ENCODE results near the gene MCRIP1.

Gene MCRIP1

DNA sequence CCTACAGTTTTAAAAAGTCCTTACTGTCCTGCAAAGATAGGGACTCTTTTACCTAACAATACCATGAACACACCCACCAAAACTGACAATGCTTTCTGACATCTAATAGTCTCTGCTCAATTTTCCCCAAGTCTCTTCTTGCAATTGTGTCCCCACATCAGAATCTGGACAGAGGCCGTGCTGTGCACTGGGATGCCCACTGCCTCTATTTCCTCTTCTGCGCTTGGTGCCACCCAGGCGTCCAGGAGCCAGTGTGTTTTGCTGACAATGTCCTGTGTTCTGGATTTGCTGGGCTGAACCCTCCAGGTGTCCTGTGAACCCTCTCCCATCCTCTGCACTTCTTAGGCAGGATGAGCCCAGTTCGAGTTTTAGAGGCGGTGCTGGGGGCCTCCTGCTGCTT is 44.5 kb upstream of the MCRIP1 start:
- H2AFZ ChIP-seq (ENCODE audit: low read depth, low read length, severe bottlenecking) = no peak overlapping the region
- no peak overlapping the region for H3K4me2 ChIP-seq (ENCODE audit: low read depth, low read length, poor library complexity, severe bottlenecking)
- H3K9ac ChIP-seq (ENCODE audit: low read length) = no peak overlapping the region
- TF ChIP-seq EZH2phosphoT487 (conservative IDR thresholded peaks at IDR 0.05; ENCODE audit: low read length) = no peak
- TF ChIP-seq, protein P1, sequence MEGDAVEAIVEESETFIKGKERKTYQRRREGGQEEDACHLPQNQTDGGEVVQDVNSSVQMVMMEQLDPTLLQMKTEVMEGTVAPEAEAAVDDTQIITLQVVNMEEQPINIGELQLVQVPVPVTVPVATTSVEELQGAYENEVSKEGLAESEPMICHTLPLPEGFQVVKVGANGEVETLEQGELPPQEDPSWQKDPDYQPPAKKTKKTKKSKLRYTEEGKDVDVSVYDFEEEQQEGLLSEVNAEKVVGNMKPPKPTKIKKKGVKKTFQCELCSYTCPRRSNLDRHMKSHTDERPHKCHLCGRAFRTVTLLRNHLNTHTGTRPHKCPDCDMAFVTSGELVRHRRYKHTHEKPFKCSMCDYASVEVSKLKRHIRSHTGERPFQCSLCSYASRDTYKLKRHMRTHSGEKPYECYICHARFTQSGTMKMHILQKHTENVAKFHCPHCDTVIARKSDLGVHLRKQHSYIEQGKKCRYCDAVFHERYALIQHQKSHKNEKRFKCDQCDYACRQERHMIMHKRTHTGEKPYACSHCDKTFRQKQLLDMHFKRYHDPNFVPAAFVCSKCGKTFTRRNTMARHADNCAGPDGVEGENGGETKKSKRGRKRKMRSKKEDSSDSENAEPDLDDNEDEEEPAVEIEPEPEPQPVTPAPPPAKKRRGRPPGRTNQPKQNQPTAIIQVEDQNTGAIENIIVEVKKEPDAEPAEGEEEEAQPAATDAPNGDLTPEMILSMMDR (IDR thresholded peaks at IDR 0.05; ENCODE audit: insufficient read depth, low read length, poor library complexity, severe bottlenecking) = no peak
- H3F3A ChIP-seq (ENCODE audit: insufficient read depth) = peaks cover 43% of the 10 kb centered on the region
- H3K36me3 ChIP-seq (ENCODE audit: low read length) = peaks cover 22% of the 10 kb centered on the region
- no peaks in the 10 kb centered on the region for H3K9me2 ChIP-seq (replicated peaks; ENCODE audit: insufficient read depth, low read length)
- H3K27me3 ChIP-seq (ENCODE audit: low read length) = no peaks in the 10 kb centered on the region
- H3K27ac ChIP-seq (ENCODE audit: low read depth, low read length) = no peak overlapping the region
- H4K20me1 ChIP-seq (ENCODE audit: low read depth, low read length) = no peaks in the 10 kb centered on the region
- no peak overlapping the region for H3K4me3 ChIP-seq (ENCODE audit: insufficient read depth, low read length, poor library complexity, severe bottlenecking)
- H3K9me3 ChIP-seq (ENCODE audit: insufficient read depth, low read length) = no peaks in the 10 kb centered on the region
- H3K79me2 ChIP-seq (ENCODE audit: insufficient read depth, low read length) = 0 out of 2 replicates have a peak, but pooled peaks cover 9% of the 10 kb centered on the region

DNA sequence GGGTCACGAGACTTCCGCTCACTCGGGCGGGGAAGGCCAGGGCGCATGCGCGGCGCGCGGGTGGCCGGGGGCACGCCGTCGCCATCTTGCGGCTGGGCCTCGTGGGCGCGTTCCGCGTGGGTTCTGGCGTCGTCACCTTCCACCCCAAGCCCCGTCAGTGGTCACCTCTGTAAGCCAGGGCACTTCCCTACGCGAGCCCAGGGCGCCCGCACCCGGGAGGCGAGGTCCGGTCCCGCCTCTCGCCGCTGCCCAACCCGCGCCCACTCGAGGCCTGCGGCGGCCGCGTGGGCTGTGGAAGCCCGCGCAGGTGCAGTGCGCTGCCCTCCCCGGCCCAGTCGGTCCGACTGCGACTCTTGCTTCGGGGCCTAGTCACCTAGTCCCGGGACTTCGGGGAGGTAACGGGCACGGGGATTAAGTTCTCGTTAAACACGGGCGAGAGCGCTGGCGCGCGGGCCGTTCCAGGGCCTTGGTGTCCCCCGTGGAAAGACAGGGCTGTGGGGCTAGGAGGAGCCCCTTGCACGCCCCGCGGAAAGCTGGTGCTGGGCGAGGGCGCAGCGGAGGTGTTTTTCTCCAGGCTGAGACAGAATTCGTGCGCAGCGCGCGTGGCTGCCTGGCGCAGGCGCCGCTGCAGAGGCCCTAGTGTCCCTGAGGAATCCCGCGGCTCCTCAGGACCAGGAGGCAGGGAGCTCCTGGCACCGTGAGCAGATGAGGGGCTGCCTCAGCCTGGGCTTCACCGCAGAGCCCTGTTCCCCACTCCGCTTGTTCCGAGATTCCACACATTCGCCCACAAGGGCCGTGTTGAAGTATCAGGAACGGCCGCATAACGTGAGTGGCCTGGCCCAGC is 38.5 kb upstream of the MCRIP1 start:
- H3K4me3 ChIP-seq (ENCODE audit: insufficient read depth, low read length, poor library complexity, severe bottlenecking) = peak overlapping the region; percentile 72
- H3K79me2 ChIP-seq (ENCODE audit: insufficient read depth, low read length) = peaks cover 21% of the 10 kb centered on the region
- peak overlapping the region; percentile 87 for H3K27ac ChIP-seq (ENCODE audit: low read depth, low read length)
- TF ChIP-seq EZH2phosphoT487 (conservative IDR thresholded peaks at IDR 0.05; ENCODE audit: low read length) = no peak
- TF ChIP-seq, protein P1 (IDR thresholded peaks at IDR 0.05; ENCODE audit: insufficient read depth, low read length, poor library complexity, severe bottlenecking) = no peak
- H3K9me2 ChIP-seq (replicated peaks; ENCODE audit: insufficient read depth, low read length) = no peaks in the 10 kb centered on the region
- 0 out of 2 replicates have a peak, but pooled peaks cover 4% of the 10 kb centered on the region for H3K36me3 ChIP-seq (ENCODE audit: low read length)
- H2AFZ ChIP-seq (ENCODE audit: low read depth, low read length, severe bottlenecking) = peak overlapping the region; percentile 44
- H3K27me3 ChIP-seq (ENCODE audit: low read length) = no peaks in the 10 kb centered on the region
- peaks cover 52% of the 10 kb centered on the region for H3F3A ChIP-seq (ENCODE audit: insufficient read depth)
- peak overlapping the region; percentile 78 for H3K4me2 ChIP-seq (ENCODE audit: low read depth, low read length, poor library complexity, severe bottlenecking)
- H3K9me3 ChIP-seq (ENCODE audit: insufficient read depth, low read length) = no peaks in the 10 kb centered on the region
- peak overlapping the region; percentile 96 for H3K9ac ChIP-seq (ENCODE audit: low read length)
- no peaks in the 10 kb centered on the region; the same call in 1 of the 2 replicates for H4K20me1 ChIP-seq (ENCODE audit: low read depth, low read length)

DNA sequence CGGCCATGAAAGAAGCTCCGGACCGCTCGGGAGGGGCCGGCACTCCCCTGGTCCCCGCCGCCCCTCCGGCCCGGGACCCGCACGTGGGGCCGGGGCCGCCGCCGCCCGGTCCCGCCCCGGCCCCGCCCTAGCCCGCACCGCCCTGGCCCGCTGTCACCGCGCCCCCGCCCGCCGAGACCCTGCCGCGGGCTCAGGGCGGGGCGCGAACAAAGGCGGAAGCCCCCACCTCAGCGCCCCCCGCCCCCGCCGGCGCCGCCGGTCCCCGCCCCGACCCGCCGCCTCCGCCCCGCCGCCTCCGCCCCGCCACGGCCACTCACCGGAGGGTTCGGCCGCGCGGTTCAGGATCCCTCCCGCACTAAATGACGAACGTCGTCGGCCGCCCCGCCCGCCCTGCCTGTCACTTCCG is 37.9 kb upstream of the MCRIP1 start, which contains the start of gene ARHGDIA:
Gene ARHGDIA, minus strand, starts transcription at position 357 of the 406 bp plus-strand sequence. CDS start 1,407 bp downstream, outside the sequence.
- Histone ChIP-seq H4K20me1 (ENCODE audit: low read depth, low read length) (no peaks in the 10 kb centered on the region; the same call in 1 of the 2 replicates), H3K4me3 (ENCODE audit: insufficient read depth, low read length, poor library complexity, severe bottlenecking) (peak within 1 kb of the TSS; percentile 72), H2AFZ (ENCODE audit: low read depth, low read length, severe bottlenecking) (peak within 1 kb of the TSS; percentile 44), H3K27me3 (ENCODE audit: low read length) (no peaks in the 10 kb centered on the region), H3K9ac (ENCODE audit: low read length) (peak within 1 kb of the TSS; percentile 96), H3F3A (ENCODE audit: insufficient read depth) (peaks cover 57% of the 10 kb centered on the region), H3K9me2 (replicated peaks; ENCODE audit: insufficient read depth, low read length) (no peaks in the 10 kb centered on the region), H3K4me2 (ENCODE audit: low read depth, low read length, poor library complexity, severe bottlenecking) (peak within 1 kb of the TSS; percentile 89), H3K36me3 (ENCODE audit: low read length) (0 out of 2 replicates have a peak, but pooled peaks cover 4% of the 10 kb centered on the region), H3K27ac (ENCODE audit: low read depth, low read length) (peak within 1 kb of the TSS; percentile 87), H3K79me2 (ENCODE audit: insufficient read depth, low read length) (peaks cover 21% of the 10 kb centered on the region), H3K9me3 (ENCODE audit: insufficient read depth, low read length) (no peaks in the 10 kb centered on the region)
- TF ChIP-seq EZH2phosphoT487 (conservative IDR thresholded peaks at IDR 0.05; ENCODE audit: low read length) = no peak
- TF ChIP-seq, protein P1 (IDR thresholded peaks at IDR 0.05; ENCODE audit: insufficient read depth, low read length, poor library complexity, severe bottlenecking) = no peak

Data from SU-DHL-6 (cell line).